ENCODE results near the gene TMX4.

Gene TMX4, protein sequence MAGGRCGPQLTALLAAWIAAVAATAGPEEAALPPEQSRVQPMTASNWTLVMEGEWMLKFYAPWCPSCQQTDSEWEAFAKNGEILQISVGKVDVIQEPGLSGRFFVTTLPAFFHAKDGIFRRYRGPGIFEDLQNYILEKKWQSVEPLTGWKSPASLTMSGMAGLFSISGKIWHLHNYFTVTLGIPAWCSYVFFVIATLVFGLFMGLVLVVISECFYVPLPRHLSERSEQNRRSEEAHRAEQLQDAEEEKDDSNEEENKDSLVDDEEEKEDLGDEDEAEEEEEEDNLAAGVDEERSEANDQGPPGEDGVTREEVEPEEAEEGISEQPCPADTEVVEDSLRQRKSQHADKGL

DNA sequence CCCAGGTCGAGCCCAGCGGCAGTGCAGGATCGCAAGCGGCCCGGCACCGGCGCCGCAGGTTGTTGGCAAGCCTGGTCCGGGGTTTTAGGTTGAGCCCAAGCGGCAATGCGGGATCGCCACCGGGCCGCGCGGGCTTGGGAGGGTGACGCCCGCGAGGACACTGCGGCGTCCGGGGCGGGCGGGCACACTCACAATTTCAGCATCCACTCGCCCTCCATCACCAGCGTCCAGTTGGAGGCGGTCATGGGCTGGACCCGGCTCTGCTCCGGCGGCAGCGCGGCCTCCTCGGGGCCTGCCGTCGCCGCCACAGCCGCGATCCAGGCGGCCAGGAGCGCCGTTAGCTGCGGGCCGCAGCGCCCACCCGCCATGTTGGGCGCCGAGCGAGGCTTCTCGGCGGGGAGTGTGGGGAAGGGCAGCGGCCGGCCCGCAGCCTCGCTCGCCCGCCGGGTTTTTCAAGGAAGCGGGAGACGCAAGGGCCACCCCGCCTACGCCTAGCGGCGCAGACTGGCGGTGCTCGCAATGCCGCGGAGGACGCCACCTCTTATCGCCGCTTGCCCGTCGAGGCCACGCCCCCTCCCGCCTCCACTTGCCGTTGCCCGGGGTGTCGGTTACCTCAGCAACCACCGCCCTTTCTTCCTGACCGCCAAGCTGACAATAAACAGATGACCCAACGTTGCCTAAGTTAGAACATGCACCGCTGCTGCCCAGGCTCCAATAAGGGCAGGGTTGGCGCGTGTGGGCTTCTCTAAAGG lies at the start of gene TMX4:
Gene TMX4, minus strand, starts transcription at position 516 of the 752 bp plus-strand sequence. Its CDS starts 148 bp downstream, at position 368.
- H3K4me3 ChIP-seq (ENCODE audit: control insufficient read depth, low read depth, low read length) = peak within 1 kb of the TSS; percentile 67
- no peak for TF ChIP-seq CTCF (conservative IDR thresholded peaks at IDR 0.05; ENCODE audit: control insufficient read depth, insufficient read depth, low read depth, low read length)
- peak; percentile 96 for DNase-seq (ENCODE audit: low read depth)

DNA sequence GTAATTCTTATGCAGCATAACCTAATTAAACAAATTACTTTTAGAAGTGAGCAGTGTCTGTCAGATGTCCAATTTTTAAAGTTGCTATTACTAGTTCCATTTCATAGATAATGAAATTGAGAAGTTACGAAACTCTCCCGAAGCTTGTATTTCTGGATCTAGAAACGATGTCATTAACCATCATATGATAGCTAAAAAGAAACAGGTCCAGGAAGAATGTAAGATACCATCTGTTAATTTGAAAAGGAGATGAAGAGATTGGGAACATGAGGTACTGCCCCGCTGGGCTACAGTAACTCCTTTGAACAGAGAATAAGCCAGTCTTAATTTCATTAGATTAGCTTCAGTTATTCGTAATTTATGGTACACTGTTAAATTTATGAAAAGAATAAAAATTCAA lies 47.5 kb upstream of the TMX4 start:
- no peak overlapping the region for H3K4me3 ChIP-seq (ENCODE audit: control insufficient read depth, low read depth, low read length)
- TF ChIP-seq CTCF (conservative IDR thresholded peaks at IDR 0.05; ENCODE audit: control insufficient read depth, insufficient read depth, low read depth, low read length) = no peak
- no peak for DNase-seq (ENCODE audit: low read depth)

GRCh38 chr20:8066662-8067061 lies 47.1 kb upstream of the TMX4 start:
- TF ChIP-seq CTCF (conservative IDR thresholded peaks at IDR 0.05; ENCODE audit: control insufficient read depth, insufficient read depth, low read depth, low read length) = no peak
- no peak overlapping the region for H3K4me3 ChIP-seq (ENCODE audit: control insufficient read depth, low read depth, low read length)
- no peak for DNase-seq (ENCODE audit: low read depth)

DNA sequence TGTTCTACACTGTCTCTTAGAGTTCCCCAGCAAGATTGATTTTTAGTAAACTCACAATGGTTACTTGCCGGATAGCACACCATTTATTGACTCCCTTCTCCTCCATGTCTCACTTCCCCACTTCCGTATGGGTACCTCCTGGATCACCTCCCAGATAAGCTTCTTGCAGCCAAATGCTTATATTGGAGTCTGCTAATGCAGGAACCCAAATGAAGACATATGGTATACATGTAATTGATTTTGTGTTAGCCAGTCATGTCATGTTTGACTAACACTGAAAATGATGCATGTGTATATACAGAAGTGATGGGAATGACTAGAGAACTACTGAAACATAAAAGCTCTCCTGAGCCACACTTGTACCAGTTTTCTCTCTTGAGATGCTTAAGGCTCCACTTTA lies 46.1 kb upstream of the TMX4 start:
- DNase-seq (ENCODE audit: low read depth) = no peak
- no peak for TF ChIP-seq CTCF (conservative IDR thresholded peaks at IDR 0.05; ENCODE audit: control insufficient read depth, insufficient read depth, low read depth, low read length)

DNA sequence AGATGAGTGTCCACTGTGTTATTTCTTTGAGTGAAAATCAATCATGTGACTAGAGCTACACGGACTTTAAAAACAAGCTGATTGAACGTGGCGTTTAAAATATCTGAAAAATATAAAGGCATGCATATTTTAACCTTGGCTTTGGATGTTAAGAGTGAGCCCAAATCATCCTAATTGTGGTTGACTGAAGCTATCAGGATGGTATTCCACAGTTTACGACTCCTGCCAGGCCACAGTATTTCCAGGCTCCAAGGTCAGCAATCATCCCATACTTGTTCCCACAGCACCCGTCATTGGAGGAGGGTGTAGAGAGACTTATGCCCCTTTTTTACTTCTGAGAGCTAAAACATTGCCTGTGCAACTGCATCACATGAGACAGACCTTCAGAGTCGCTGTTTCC lies 43.2 kb upstream of the TMX4 start:
- H3K4me3 ChIP-seq (ENCODE audit: control insufficient read depth, low read depth, low read length) = no peak overlapping the region
- TF ChIP-seq CTCF (conservative IDR thresholded peaks at IDR 0.05; ENCODE audit: control insufficient read depth, insufficient read depth, low read depth, low read length) = no peak
- DNase-seq (ENCODE audit: low read depth) = no peak

More for the DNA sequence above, 46.1 kb upstream of the TMX4 start:
- no peak overlapping the region for H3K4me3 ChIP-seq (ENCODE audit: control insufficient read depth, low read depth, low read length)

- TF ChIP-seq CTCF (conservative IDR thresholded peaks at IDR 0.05; ENCODE audit: control insufficient read depth, insufficient read depth, low read depth, low read length) = no peak
- H3K4me3 ChIP-seq (ENCODE audit: control insufficient read depth, low read depth, low read length) = no peak overlapping the region
- no peak for DNase-seq (ENCODE audit: low read depth)
Observed at GRCh38 chr20:8061861-8062518, 42.4 kb upstream of the TMX4 start.
